H1 (cell line): Measurements from ENCODE around the gene HS2ST1. TPM values are rescaled to one million over a fixed set of nuclear protein-coding genes. Genes with fewer than 3 reads are reported as not detected.

Source experiments
- CTCF ChIA-PET: fragments of 300-600 bp; sonication (Branson Sonifier 250); formaldehyde crosslinking; loops from one replicate; lab custom pipeline; 2021; ENCODE audit not compliant: partially characterized antibody; lab: Charles Lee
- POLR2A ChIA-PET: fragments of 300-600 bp; sonication (Branson Sonifier 250); formaldehyde crosslinking; loops from one replicate; lab custom pipeline; 2021; ENCODE audit warnings: inconsistent platforms; ENCODE audit not compliant: partially characterized antibody; lab: Charles Lee
- DNase-seq, 2 experiments: peaks; one replicate each; pipeline versions ENCODE4 v3.0.0 to v3.0.0-alpha.2; 2010 to 2022; ENCODE audit warnings: low spot score in 2 of 2, low read depth in 1 of 2, mixed read lengths in 1 of 2
- FAIRE-seq: peaks from 2 replicates; lab custom pipeline; 2011; peaks lifted over from hg19 to GRCh38; lab: Jason Lieb, UNC
- H2AFZ ChIP-seq: 2 replicates; pipeline ENCODE4 v1.8.1; 2012; ENCODE audit warnings: low read length, inconsistent platforms
- H2AK5ac ChIP-seq: 2 replicates; pipeline ENCODE4 v1.6.1; 2013; ENCODE audit warnings: low read depth, low read length
- H2BK120ac ChIP-seq: replicated peaks from 2 replicates; pipeline ENCODE3; 2013; ENCODE audit warnings: low read depth, low read length, inconsistent platforms
- H2BK12ac ChIP-seq: 2 replicates; pipeline ENCODE4 v1.6.1; 2013; ENCODE audit warnings: low read depth, low read length
- H2BK15ac ChIP-seq: 2 replicates; pipeline ENCODE4 v1.6.1; 2013; ENCODE audit warnings: low read length
- H2BK20ac ChIP-seq: 2 replicates; pipeline ENCODE4 v1.6.1; 2013; ENCODE audit warnings: low read length
- H2BK5ac ChIP-seq: 2 replicates; pipeline ENCODE4 v1.6.1; 2013; ENCODE audit warnings: low read depth, low read length
- H3K14ac ChIP-seq: 2 replicates; pipeline ENCODE4 v1.6.1; 2013; ENCODE audit warnings: inconsistent platforms; ENCODE audit not compliant: insufficient read length
- H3K18ac ChIP-seq: 2 replicates; pipeline ENCODE4 v1.6.1; 2013; ENCODE audit warnings: low read length; ENCODE audit errors: extremely low read depth
- H3K23ac ChIP-seq: 2 replicates; pipeline ENCODE4 v1.6.1; 2013; ENCODE audit warnings: inconsistent platforms; ENCODE audit not compliant: insufficient read length
- H3K23me2 ChIP-seq: 2 replicates; pipeline ENCODE4 v1.6.1; 2013; ENCODE audit warnings: low read depth, low read length
- H3K27ac ChIP-seq: 2 replicates; pipeline ENCODE4 v1.6.1; 2011; ENCODE audit warnings: low read depth, low read length, inconsistent platforms
- H3K27me3 ChIP-seq, 4 experiments: replicated peaks in 1 of 4; 1 replicate in 1 of 4; 2 replicates in 3 of 4; pipeline versions ENCODE4 v1.6.1 to v1.8.1; 2011 to 2013; ENCODE audit warnings: low read length in 3 of 4, mild to moderate bottlenecking in 3 of 4, inconsistent platforms in 2 of 4, mixed read lengths in 2 of 4, moderate library complexity in 1 of 4; ENCODE audit not compliant: control insufficient read depth in 3 of 4, insufficient read depth in 3 of 4; ENCODE audit errors: extremely low read depth in 1 of 4
- H3K36me3 ChIP-seq, 4 experiments: 2 replicates each; pipeline versions ENCODE4 v1.6.1 to v1.8.1; 2011 to 2013; ENCODE audit warnings: mild to moderate bottlenecking in 4 of 4, low read length in 3 of 4, moderate library complexity in 2 of 4, control low read depth in 1 of 4, inconsistent platforms in 1 of 4; ENCODE audit not compliant: insufficient read depth in 4 of 4, control insufficient read depth in 2 of 4
- H3K4ac ChIP-seq: replicated peaks from 2 replicates; pipeline ENCODE3; 2013; ENCODE audit warnings: low read length, low read depth, mixed read lengths, inconsistent platforms; ENCODE audit not compliant: insufficient read length
- H3K4me1 ChIP-seq, 4 experiments: replicated peaks in 1 of 4; 1 replicate in 1 of 4; 2 replicates in 3 of 4; pipeline versions ENCODE4 v1.6.1 to v1.8.1; 2011 to 2013; ENCODE audit warnings: low read length in 3 of 4, inconsistent platforms in 2 of 4, mixed read lengths in 1 of 4; ENCODE audit not compliant: insufficient read depth in 4 of 4, control insufficient read depth in 3 of 4
- H3K4me2 ChIP-seq, 2 experiments: 2 replicates each; pipeline versions ENCODE4 v1.6.1 to v1.8.1; 2011 to 2013; ENCODE audit warnings: low read depth in 2 of 2, low read length in 2 of 2, control low read depth in 1 of 2, inconsistent platforms in 1 of 2, mild to moderate bottlenecking in 1 of 2; ENCODE audit not compliant: insufficient read depth in 1 of 2
- H3K4me3 ChIP-seq, 4 experiments: fragments of 200-600, 300-600 bp in 1 of 4; sonication (generic), shearing (Covaris generic), sonication (Bioruptor Twin) in 1 of 4; 2 replicates each; pipeline versions ENCODE4 v1.5.1 to v1.8.1; 2011 to 2016; ENCODE audit warnings: low read length in 4 of 4, low read depth in 3 of 4, control low read depth in 2 of 4, inconsistent platforms in 2 of 4, mild to moderate bottlenecking in 2 of 4, mixed read lengths in 1 of 4, moderate library complexity in 1 of 4; ENCODE audit not compliant: insufficient read depth in 2 of 4; ENCODE audit errors: extremely low read depth in 1 of 4
- H3K56ac ChIP-seq: replicated peaks from 2 replicates; pipeline ENCODE3; 2013; ENCODE audit warnings: low read depth, mild to moderate bottlenecking, mixed read lengths, low read length, inconsistent platforms; ENCODE audit not compliant: insufficient read length
- H3K79me1 ChIP-seq: 2 replicates; pipeline ENCODE4 v1.6.1; 2013; ENCODE audit warnings: low read depth, low read length, control low read depth
- H3K79me2 ChIP-seq, 2 experiments: 2 replicates each; pipeline versions ENCODE4 v1.6.1 to v1.8.1; 2012 to 2013; ENCODE audit warnings: low read length in 2 of 2, mild to moderate bottlenecking in 2 of 2, inconsistent platforms in 1 of 2; ENCODE audit not compliant: insufficient read depth in 2 of 2, control insufficient read depth in 1 of 2
- H3K9ac ChIP-seq, 4 experiments: replicated peaks in 1 of 4; 1 replicate in 1 of 4; 2 replicates in 3 of 4; pipeline versions ENCODE4 v1.6.1 to v1.8.1; 2011 to 2013; ENCODE audit warnings: low read depth in 3 of 4, low read length in 3 of 4, control low read depth in 2 of 4, mild to moderate bottlenecking in 2 of 4, moderate library complexity in 2 of 4, inconsistent platforms in 1 of 4; ENCODE audit errors: extremely low read depth in 1 of 4
- H3K9me3 ChIP-seq, 2 experiments: 2 replicates each; pipeline versions ENCODE4 v1.6.1 to v1.8.1; 2012 to 2013; ENCODE audit warnings: mild to moderate bottlenecking in 2 of 2, moderate library complexity in 2 of 2, control low read depth in 1 of 2, inconsistent platforms in 1 of 2, low read depth in 1 of 2, low read length in 1 of 2, mixed read lengths in 1 of 2; ENCODE audit not compliant: insufficient read depth in 2 of 2
- H4K20me1 ChIP-seq, 2 experiments: replicated peaks in 1 of 2; 2 replicates each; pipeline versions ENCODE3 to v1.8.1; 2011 to 2013; ENCODE audit warnings: inconsistent platforms in 2 of 2, low read length in 2 of 2, mild to moderate bottlenecking in 1 of 2; ENCODE audit not compliant: insufficient read depth in 2 of 2, control insufficient read depth in 1 of 2
- H4K5ac ChIP-seq: 2 replicates; pipeline ENCODE4 v1.6.1; 2013; ENCODE audit warnings: low read length, low read depth, mixed read lengths, inconsistent platforms; ENCODE audit not compliant: insufficient read length
- H4K8ac ChIP-seq: 2 replicates; pipeline ENCODE4 v1.8.0; 2013; ENCODE audit warnings: mild to moderate bottlenecking, moderate library complexity, low read length, inconsistent platforms; ENCODE audit not compliant: insufficient read depth; ENCODE audit errors: extremely low read depth
- H4K91ac ChIP-seq: replicated peaks from 2 replicates; pipeline ENCODE3; 2013; ENCODE audit warnings: low read length, mixed read lengths, inconsistent platforms; ENCODE audit not compliant: insufficient read length
- ATF3 ChIP-seq: IDR thresholded peaks from 2 replicates; pipeline ENCODE4 v1.6.1; 2011; ENCODE audit warnings: low read depth, mild to moderate bottlenecking, low read length; ENCODE audit not compliant: insufficient read depth
- BACH1 ChIP-seq: IDR thresholded peaks from 2 replicates; pipeline ENCODE4 v1.6.1; 2012; ENCODE audit warnings: low read length, improper control_type of control experiment
- NRF1 ChIP-seq: IDR thresholded peaks from 2 replicates; pipeline ENCODE4 v1.6.1; 2011; ENCODE audit warnings: mild to moderate bottlenecking, low read depth, low read length, improper control_type of control experiment
- POLR2A ChIP-seq, 2 experiments: IDR thresholded peaks; 1 replicate in 1 of 2; 2 replicates in 1 of 2; pipeline ENCODE4 v1.6.1; 2011; ENCODE audit warnings: low read depth in 2 of 2, low read length in 2 of 2, mild to moderate bottlenecking in 2 of 2; ENCODE audit errors: control extremely low read depth in 1 of 2
- SIN3A ChIP-seq, 2 experiments: IDR thresholded peaks in 1 of 2; conservative IDR thresholded peaks in 1 of 2; 2 replicates each; pipeline ENCODE4 v1.6.1; 2011 to 2012; ENCODE audit warnings: low read length in 2 of 2, improper control_type of control experiment in 1 of 2, low read depth in 1 of 2, mild to moderate bottlenecking in 1 of 2
- SP2 ChIP-seq: IDR thresholded peaks from 2 replicates; pipeline ENCODE4 v1.6.1; 2012; ENCODE audit warnings: mild to moderate bottlenecking, low read length, inconsistent platforms
- USF2 ChIP-seq: IDR thresholded peaks from 2 replicates; pipeline ENCODE4 v1.6.1; 2011; ENCODE audit warnings: low read length, improper control_type of control experiment
- WGBS, 2 experiments: shearing (Covaris generic) in 1 of 2; methylation state at CpG; one replicate each; pipeline versions ENCODE4 v1.1.6 to v1.1.7; 2013 to 2015; ENCODE audit warnings: low lambda C conversion rate in 2 of 2, mixed read lengths in 2 of 2, inconsistent platforms in 1 of 2, low coverage in 1 of 2, missing lambda C conversion rate in 1 of 2; ENCODE audit not compliant: insufficient replicate concordance in 2 of 2, insufficient coverage in 1 of 2, insufficient read length in 1 of 2; ENCODE audit errors: extremely low coverage in 1 of 2, missing lambda C conversion rate in 1 of 2; 5-methylcytosine and 5-hydroxymethylcytosine counted together
- polyA plus RNA-seq, 7 experiments: library from polyadenylated mRNA; depleted of rRNA in 3 of 7; stranded (reverse) in 5 of 7; unstranded in 2 of 7; fragments of >200 nt in 5 of 7; fragments of 200-250 nt in 2 of 7; gene quantifications; 1 replicate in 5 of 7; 2 replicates in 1 of 7; 4 replicates in 1 of 7; pipeline versions ENCODE4 v1.2.1 to v1.2.3, GENCODE V29; 2011 to 2013; ENCODE audit warnings: missing spikeins in 2 of 7, mixed read lengths in 2 of 7
- total RNA-seq: library from RNA; stranded (reverse); fragmentation: NEBNext Ultra II Directional; extraction: Animal tissue kit (Norgen Biotek cat#: 25700); gene quantifications from 2 replicates; pipeline ENCODE4 v1.2.1, GENCODE V29; 2021
- TF ChIP-seq, protein P1 (sequence below), 3 experiments: IDR thresholded peaks; 1 replicate in 2 of 3; 2 replicates in 1 of 3; pipeline versions ENCODE4 v1.5.1 to v1.6.1; 2011; ENCODE audit warnings: low read length in 3 of 3, mild to moderate bottlenecking in 3 of 3, inconsistent platforms in 2 of 3, low read depth in 1 of 3, moderate library complexity in 1 of 3; ENCODE audit not compliant: insufficient read depth in 1 of 3; ENCODE audit errors: control extremely low read depth in 1 of 3

The HS2ST1 gene
- total and polyA plus RNA-seq, 2 of the 8 experiments (the other 6 are each of a cell fraction or from before 2014, with no cell fraction given): 5.2 to 28.3 TPM

- Histone ChIP-seq H3K27ac (no peak overlapping the region), H3K27me3 (no peaks in the 10 kb centered on the region), H2BK15ac (no peak overlapping the region), H4K8ac (no peak overlapping the region), H4K20me1 (peaks cover 0 to 3% of the 10 kb centered on the region in 2 experiments), H3K4ac (no peak overlapping the region), H3K9ac (no peak overlapping the region), H2BK12ac (no peak overlapping the region), H3K23me2 (no peaks in the 10 kb centered on the region), H4K91ac (no peak overlapping the region), H4K5ac (no peak overlapping the region), H3K9me3 (peaks cover 2 to 5% of the 10 kb centered on the region in 2 experiments; a peak in 3 of 4 replicates), H3K4me2 (no peak overlapping the region), H2AFZ (no peak overlapping the region), H3K23ac (no peak overlapping the region), H3K79me1 (peaks cover 5% of the 10 kb centered on the region; the same call in 1 of the 2 replicates), H3K14ac (no peak overlapping the region), H2BK20ac (no peak overlapping the region), H2BK5ac (no peak overlapping the region), H3K56ac (no peak overlapping the region), H2AK5ac (no peak overlapping the region), H3K36me3 (no peaks in the 10 kb centered on the region), H2BK120ac (no peak overlapping the region), H3K79me2 (peaks cover 0 to 65% of the 10 kb centered on the region in 2 experiments; a peak in 2 of 4 replicates), H3K18ac (no peak overlapping the region; the same call in 1 of the 2 replicates), H3K4me1 (peaks cover 0 to 5% (median 3%) of the 10 kb centered on the region in 4 experiments; a peak in 4 of 7 replicates), H3K4me3 (no peak overlapping the region)
- POLR2A ChIA-PET: no interaction called here
- CTCF ChIA-PET: interaction anchor here (0.7 kb wide), 1 partner anchor 530 kb away, joined by 3 read pairs; no protein-coding TSS in a partner anchor
- WGBS, 2 experiments: 75% methylated on average over 4 of the region's 4 CpGs; no CpG with 5 or more reads in 1 of the 2 experiments
- FAIRE-seq (no peak), DNase-seq (no peak)
- TF ChIP-seq, protein P1, sequence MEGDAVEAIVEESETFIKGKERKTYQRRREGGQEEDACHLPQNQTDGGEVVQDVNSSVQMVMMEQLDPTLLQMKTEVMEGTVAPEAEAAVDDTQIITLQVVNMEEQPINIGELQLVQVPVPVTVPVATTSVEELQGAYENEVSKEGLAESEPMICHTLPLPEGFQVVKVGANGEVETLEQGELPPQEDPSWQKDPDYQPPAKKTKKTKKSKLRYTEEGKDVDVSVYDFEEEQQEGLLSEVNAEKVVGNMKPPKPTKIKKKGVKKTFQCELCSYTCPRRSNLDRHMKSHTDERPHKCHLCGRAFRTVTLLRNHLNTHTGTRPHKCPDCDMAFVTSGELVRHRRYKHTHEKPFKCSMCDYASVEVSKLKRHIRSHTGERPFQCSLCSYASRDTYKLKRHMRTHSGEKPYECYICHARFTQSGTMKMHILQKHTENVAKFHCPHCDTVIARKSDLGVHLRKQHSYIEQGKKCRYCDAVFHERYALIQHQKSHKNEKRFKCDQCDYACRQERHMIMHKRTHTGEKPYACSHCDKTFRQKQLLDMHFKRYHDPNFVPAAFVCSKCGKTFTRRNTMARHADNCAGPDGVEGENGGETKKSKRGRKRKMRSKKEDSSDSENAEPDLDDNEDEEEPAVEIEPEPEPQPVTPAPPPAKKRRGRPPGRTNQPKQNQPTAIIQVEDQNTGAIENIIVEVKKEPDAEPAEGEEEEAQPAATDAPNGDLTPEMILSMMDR (IDR thresholded peaks at IDR 0.05; ENCODE audit: control extremely low read depth in 1 of 3, insufficient read depth in 1 of 3, low read depth in 1 of 3, low read length in 3 of 3): no peak
- TF ChIP-seq BACH1 (no peak), POLR2A (IDR thresholded peaks at IDR 0.05; ENCODE audit: control extremely low read depth in 1 of 2, low read depth in 2 of 2, low read length in 2 of 2) (no peak), USF2 (no peak), ATF3 (no peak), SP2 (no peak), NRF1 (no peak), SIN3A (conservative IDR thresholded peaks at IDR 0.05 in 1 of 2, IDR thresholded peaks at IDR 0.05 in 1 of 2; ENCODE audit: low read depth in 1 of 2, low read length in 2 of 2) (no peak)
These were observed 103.7 kb downstream of the HS2ST1 start for GRCh38 chr1:87017998-87018672.
